WTC11 (cell line): ENCODE measurements around the gene B4GALNT3.

Experiments used
- CTCF ChIP-seq: fragments of 200-600 bp; IDR thresholded peaks from 2 replicates; pipeline ENCODE4 v1.8.0; 2022; ENCODE audit warnings: antibody characterized with exemption
- FOXK1 ChIP-seq: sonication (generic); formaldehyde crosslinking; IDR thresholded peaks from 2 replicates; pipeline ENCODE4 v1.8.0; 2022; ENCODE audit warnings: mild to moderate bottlenecking, moderate library complexity, missing genetic modification reagents
- TF ChIP-seq, protein P1 (sequence below): sonication (generic); formaldehyde crosslinking; IDR thresholded peaks from 2 replicates; pipeline ENCODE4 v1.8.1; 2023; ENCODE audit warnings: mild to moderate bottlenecking, moderate library complexity, missing genetic modification reagents

DNA sequence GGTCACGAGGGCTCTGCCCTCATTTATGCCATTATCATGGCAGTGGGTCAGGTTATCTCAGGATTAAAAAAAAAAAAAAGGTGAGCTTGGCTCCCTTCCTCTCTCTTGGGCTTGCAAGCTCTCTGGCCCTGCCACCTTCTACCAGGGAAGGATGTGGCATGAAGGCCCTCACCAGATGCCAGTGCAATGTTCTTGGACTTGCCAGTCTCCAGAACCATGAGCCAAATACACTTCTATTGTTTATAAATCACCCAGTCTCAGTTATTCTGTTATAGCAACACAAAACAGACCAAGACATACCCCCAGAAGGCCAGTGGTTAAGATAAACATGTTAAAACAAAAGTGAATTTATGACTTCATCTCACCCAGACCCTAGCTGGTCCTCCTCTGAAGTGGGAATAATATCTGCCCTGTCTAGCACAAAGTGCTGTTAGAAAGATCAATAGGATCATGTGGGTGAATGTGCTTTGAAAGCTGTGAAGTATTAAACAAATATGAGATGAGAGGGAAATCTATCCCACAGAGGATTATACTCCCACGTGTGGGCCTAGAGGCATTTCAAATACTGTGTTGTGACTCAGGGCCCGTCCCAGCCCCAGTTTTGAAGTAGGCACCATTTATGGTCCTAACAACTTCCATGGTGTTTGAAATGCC is 114.9 kb downstream of the B4GALNT3 start:
- TF ChIP-seq, protein P1, sequence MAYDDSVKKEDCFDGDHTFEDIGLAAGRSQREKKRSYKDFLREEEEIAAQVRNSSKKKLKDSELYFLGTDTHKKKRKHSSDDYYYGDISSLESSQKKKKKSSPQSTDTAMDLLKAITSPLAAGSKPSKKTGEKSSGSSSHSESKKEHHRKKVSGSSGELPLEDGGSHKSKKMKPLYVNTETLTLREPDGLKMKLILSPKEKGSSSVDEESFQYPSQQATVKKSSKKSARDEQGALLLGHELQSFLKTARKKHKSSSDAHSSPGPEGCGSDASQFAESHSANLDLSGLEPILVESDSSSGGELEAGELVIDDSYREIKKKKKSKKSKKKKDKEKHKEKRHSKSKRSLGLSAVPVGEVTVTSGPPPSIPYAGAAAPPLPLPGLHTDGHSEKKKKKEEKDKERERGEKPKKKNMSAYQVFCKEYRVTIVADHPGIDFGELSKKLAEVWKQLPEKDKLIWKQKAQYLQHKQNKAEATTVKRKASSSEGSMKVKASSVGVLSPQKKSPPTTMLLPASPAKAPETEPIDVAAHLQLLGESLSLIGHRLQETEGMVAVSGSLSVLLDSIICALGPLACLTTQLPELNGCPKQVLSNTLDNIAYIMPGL = no peak
- no peak for TF ChIP-seq CTCF
- no peak for TF ChIP-seq FOXK1 (CRISPR knock-in tag)
